Esophagus muscularis mucosa (tissue), 4 donors: ENCODE data around the gene FRMD5. TPM values are rescaled to one million over a fixed set of nuclear protein-coding genes. Genes with fewer than 3 reads are reported as not detected.

Source experiments
- DNase-seq: peaks from one replicate; pipeline ENCODE4 v3.0.0-alpha.2; 2017; ENCODE audit errors: extremely low spot score
- H3K27ac ChIP-seq, 4 donors: fragments of 200-600 bp; sonication (generic); replicated peaks in 1 of 4; 1 replicate in 3 of 4; 2 replicates in 1 of 4; pipeline ENCODE4 v1.5.1; 2016 to 2019; ENCODE audit warnings: mild to moderate bottlenecking in 1 of 4
- H3K27me3 ChIP-seq, 4 donors: fragments of 200-600 bp; sonication (generic); one replicate each; pipeline versions ENCODE4 v1.5.1 to v1.6.0; 2016 to 2019
- H3K36me3 ChIP-seq, 4 donors: fragments of 200-600 bp; sonication (generic); one replicate each; pipeline ENCODE4 v1.5.1; 2016 to 2019
- H3K4me1 ChIP-seq, 4 donors: fragments of 200-600 bp; sonication (generic); one replicate each; pipeline ENCODE4 v1.5.1; 2016 to 2019
- H3K4me3 ChIP-seq, 4 donors: fragments of 200-600 bp; sonication (generic); 1 replicate in 2 of 4; 2 replicates in 2 of 4; pipeline ENCODE4 v1.5.1; 2016 to 2019; ENCODE audit warnings: mild to moderate bottlenecking in 4 of 4, moderate library complexity in 1 of 4
- H3K9me3 ChIP-seq, 4 donors: fragments of 200-600 bp; sonication (generic); 1 replicate in 3 of 4; 2 replicates in 1 of 4; pipeline ENCODE4 v1.5.1; 2016 to 2019
- CTCF ChIP-seq, 3 experiments: fragments of 200-600 bp in 2 of 3; fragments of 450-650 bp in 1 of 3; sonication (generic) in 2 of 3; IDR thresholded peaks; one replicate each; pipeline ENCODE4 v1.5.1; 2017 to 2019; ENCODE audit warnings: antibody characterized with exemption in 3 of 3, mild to moderate bottlenecking in 2 of 3, moderate library complexity in 1 of 3
- EP300 ChIP-seq: sonication (generic); formaldehyde crosslinking; IDR thresholded peaks from one replicate; pipeline ENCODE4 v1.6.1; 2017; ENCODE audit warnings: antibody characterized with exemption
- POLR2A ChIP-seq: fragments of 450-650 bp; IDR thresholded peaks from one replicate; pipeline ENCODE4 v1.6.1; 2017; ENCODE audit warnings: antibody characterized with exemption, moderate library complexity, mild to moderate bottlenecking, low read depth
- POLR2AphosphoS5 ChIP-seq, 2 donors: sonication (generic); formaldehyde crosslinking; IDR thresholded peaks; one replicate each; pipeline ENCODE4 v1.6.1; 2017; ENCODE audit warnings: antibody characterized with exemption in 2 of 2
- WGBS: methylation state at CpG from one replicate; pipeline ENCODE4 v1.1.5; 2018; 5-methylcytosine and 5-hydroxymethylcytosine counted together
- intact Hi-C: fragments of 100-400 bp; cut with DNase I; formaldehyde crosslinking; loops from one replicate; pipeline ENCODE4 v1.15.1; 2023
- total RNA-seq, 4 donors: library from RNA; depleted of rRNA; stranded (reverse); fragments of >200 nt; gene quantifications; one replicate each; pipeline versions ENCODE4 v1.1.0 to v1.2.1, GENCODE V29; 2016

Gene FRMD5
- total RNA-seq, 4 donors from 2014 or later, result 0.42 to 1.4 (median 0.67) TPM

- Histone ChIP-seq H3K4me3 (no peak overlapping the region), H3K4me1 (no peaks in the 10 kb centered on the region), H3K27me3 (no peaks in the 10 kb centered on the region), H3K9me3 (no peaks in the 10 kb centered on the region), H3K36me3 (no peaks in the 10 kb centered on the region), H3K27ac (no peak overlapping the region)
- WGBS, result 62% methylated on average over 2 of the region's 2 CpGs
- DNase-seq, result no peak
- intact Hi-C loops, result loop anchor here (10.0 kb wide), 1 partner anchor 76 kb away; no protein-coding TSS in a partner anchor
- TF ChIP-seq CTCF (IDR thresholded peaks at IDR 0.05), result no peak
- no peak for TF ChIP-seq EP300
- TF ChIP-seq POLR2A, result no peak
- TF ChIP-seq POLR2AphosphoS5 (IDR thresholded peaks at IDR 0.05), result no peak
Observed at GRCh38 chr15:43991206-43991605, 203.9 kb downstream of the FRMD5 start.

- intact Hi-C loops, result loop anchor here (10.0 kb wide), 1 partner anchor 75 kb away; no protein-coding TSS in a partner anchor
- no peaks in the 10 kb centered on the region for H3K9me3 ChIP-seq
- H3K27me3 ChIP-seq, result no peaks in the 10 kb centered on the region
- no peak for TF ChIP-seq CTCF (IDR thresholded peaks at IDR 0.05)
- no peak for TF ChIP-seq EP300
- TF ChIP-seq POLR2AphosphoS5 (IDR thresholded peaks at IDR 0.05), result no peak
- TF ChIP-seq POLR2A, result no peak
- no peaks in the 10 kb centered on the region for H3K36me3 ChIP-seq
- H3K4me3 ChIP-seq, result no peak overlapping the region
- no peak overlapping the region for H3K27ac ChIP-seq
- DNase-seq, result no peak
- H3K4me1 ChIP-seq, result no peaks in the 10 kb centered on the region
- 89% methylated on average over 14 of the region's 15 CpGs for WGBS
Observed at GRCh38 chr15:43989938-43990337, 205.1 kb downstream of the FRMD5 start.

- Histone ChIP-seq H3K27ac (no peak overlapping the region), H3K4me1 (no peaks in the 10 kb centered on the region), H3K4me3 (no peak overlapping the region), H3K9me3 (no peaks in the 10 kb centered on the region), H3K36me3 (no peaks in the 10 kb centered on the region), H3K27me3 (no peaks in the 10 kb centered on the region)
- no peak for DNase-seq
- TF ChIP-seq POLR2AphosphoS5 (IDR thresholded peaks at IDR 0.05), result no peak
- no peak for TF ChIP-seq POLR2A
- TF ChIP-seq EP300, result no peak
- no peak for TF ChIP-seq CTCF (IDR thresholded peaks at IDR 0.05)
- WGBS, result 95% methylated on average over 13 of the region's 13 CpGs
- intact Hi-C loops, result no loop called here
Observed at GRCh38 chr15:43988900-43989299, 206.2 kb downstream of the FRMD5 start.

GRCh38 chr15:43987924-43988323 is 207.1 kb downstream of the FRMD5 start:
- no peaks in the 10 kb centered on the region for H3K4me1 ChIP-seq
- intact Hi-C loops, result no loop called here
- no peaks in the 10 kb centered on the region for H3K9me3 ChIP-seq
- DNase-seq, result no peak
- no peak for TF ChIP-seq CTCF (IDR thresholded peaks at IDR 0.05)
- no peak for TF ChIP-seq POLR2A
- no peak for TF ChIP-seq POLR2AphosphoS5 (IDR thresholded peaks at IDR 0.05)
- TF ChIP-seq EP300, result no peak
- no peak overlapping the region for H3K27ac ChIP-seq
- no peaks in the 10 kb centered on the region for H3K27me3 ChIP-seq
- WGBS, result 70% methylated on average over 1 of the region's 1 CpG
- no peaks in the 10 kb centered on the region for H3K36me3 ChIP-seq
- no peak overlapping the region for H3K4me3 ChIP-seq
